Measurements from ENCODE around the gene RPS2. TPM values are rescaled to one million over a fixed set of nuclear protein-coding genes. Genes with fewer than 3 reads are reported as not detected.
"Not testable (repeated sequence)": the region's sequence is repeated elsewhere in the genome, so short reads cannot be mapped to it uniquely, and the experiment has no call there.

The RPS2 gene
- polyA plus RNA-seq, 1 of the 3 experiments (the other 2 are of a cell fraction) = 6,384 TPM

GRCh38 chr16:2013527-2013926, 48.9 kb upstream of the RPS2 start (continued):
- no peak for TF ChIP-seq IRF3 (IDR thresholded peaks at IDR 0.05; ENCODE audit: low read depth, low read length)
- TF ChIP-seq EZH2phosphoT487 (IDR thresholded peaks at IDR 0.05; ENCODE audit: borderline replicate concordance, low read depth) = no peak
- TF ChIP-seq MAX (IDR thresholded peaks at IDR 0.05; ENCODE audit: low read depth) = no peak
- no peak for TF ChIP-seq JUND (IDR thresholded peaks at IDR 0.05)
- TF ChIP-seq TCF12 (IDR thresholded peaks at IDR 0.05) = no peak
- TF ChIP-seq RXRA (IDR thresholded peaks at IDR 0.05; ENCODE audit: borderline replicate concordance, low read depth) = no peak
- TF ChIP-seq RAD21 (IDR thresholded peaks at IDR 0.05; ENCODE audit: low read length) = no peak
- TF ChIP-seq CTCF (IDR thresholded peaks at IDR 0.05) = no peak

- H3K9me3 ChIP-seq; H3F3A ChIP-seq (replicated peaks; ENCODE audit: insufficient read depth); H3K4me3 ChIP-seq (ENCODE audit: low read depth in 2 of 2, low read length in 1 of 2); H3K27me3 ChIP-seq (ENCODE audit: insufficient read depth); H2AFZ ChIP-seq (ENCODE audit: low read depth); H3K9me2 ChIP-seq; H3K36me3 ChIP-seq (replicated peaks in 1 of 2; ENCODE audit: control insufficient read depth in 1 of 2, insufficient read depth in 2 of 2, low read length in 1 of 2); H3K9ac ChIP-seq; H3K4me2 ChIP-seq; DNase-seq; H3K27ac ChIP-seq (ENCODE audit: low read depth in 2 of 2, low read length in 1 of 2): not testable (repeated sequence)
- ChIA-PET CTCF (interaction anchor here (1.0 to 2.4 kb wide), 3 partner anchors 8 to 11 kb away, joined by 5 to 13 read pairs (median 11); partner anchors contain the start of gene NPW), POLR2A (interaction anchor here (1.0 to 1.1 kb wide), 2 partner anchors 142 to 144 kb away, joined by 3 to 4 read pairs; partner anchors contain the start of gene TRAF7)
- Histone ChIP-seq H3K79me2 (ENCODE audit: insufficient read depth) (peaks cover 38% of the 10 kb centered on the region), H4K20me1 (ENCODE audit: insufficient read depth) (peaks cover 25% of the 10 kb centered on the region), H3K4me1 (ENCODE audit: control insufficient read depth in 1 of 2, insufficient read depth in 2 of 2, low read depth in 1 of 2, low read length in 1 of 2) (peaks cover 12 to 28% of the 10 kb centered on the region in 2 experiments; a peak in 3 of 4 replicates)
- 89% methylated on average over 9 of the region's 9 CpGs for WGBS (ENCODE audit: low lambda C conversion rate)
Measured at GRCh38 chr16:2011726-2012125, 47.1 kb upstream of the RPS2 start.

GRCh38 chr16:2009791-2010510, 45.3 kb upstream of the RPS2 start, which contains the start of gene ZNF598:
ZNF598 (minus strand) TSS chr16:2009821.
- peaks cover 56% of the 10 kb centered on the region for H3K79me2 ChIP-seq (ENCODE audit: insufficient read depth)
- H3K27ac ChIP-seq (ENCODE audit: low read depth in 2 of 2, low read length in 1 of 2) = peak within 1 kb of the TSS; percentile 81 to 87
- ChIA-PET POLR2A (no interaction called here), CTCF (interaction anchor here (1.1 kb wide), 1 partner anchor 12 kb away, joined by 3 read pairs; no protein-coding TSS in a partner anchor)
- H3K9ac ChIP-seq = peak within 1 kb of the TSS; percentile 95
- no peaks in the 10 kb centered on the region for H3K9me3 ChIP-seq
- H3K9me2 ChIP-seq = no peaks in the 10 kb centered on the region
- peaks cover 9% of the 10 kb centered on the region for H3F3A ChIP-seq (replicated peaks; ENCODE audit: insufficient read depth)
- H3K27me3 ChIP-seq (ENCODE audit: insufficient read depth) = no peaks in the 10 kb centered on the region
- H3K36me3 ChIP-seq (replicated peaks in 1 of 2; ENCODE audit: control insufficient read depth in 1 of 2, insufficient read depth in 2 of 2, low read length in 1 of 2) = peaks cover 0 to 6% of the 10 kb centered on the region in 2 experiments
- DNase-seq = peak; percentile 98
- H2AFZ ChIP-seq (ENCODE audit: low read depth) = peak within 1 kb of the TSS; percentile 77; the same call in 1 of the 2 replicates
- H3K4me3 ChIP-seq (ENCODE audit: low read depth in 2 of 2, low read length in 1 of 2) = peak within 1 kb of the TSS; percentile 90 to 91
- peaks cover 18 to 46% of the 10 kb centered on the region in 2 experiments; a peak in 3 of 4 replicates for H3K4me1 ChIP-seq (ENCODE audit: control insufficient read depth in 1 of 2, insufficient read depth in 2 of 2, low read depth in 1 of 2, low read length in 1 of 2)
- 9% methylated on average over 13 of the region's 52 CpGs for WGBS (ENCODE audit: low lambda C conversion rate)
- H3K4me2 ChIP-seq = peak within 1 kb of the TSS; percentile 97
- peaks cover 42% of the 10 kb centered on the region for H4K20me1 ChIP-seq (ENCODE audit: insufficient read depth)
- peak; percentile 59; the same call in 1 of the 2 replicates for TF ChIP-seq SIN3A (IDR thresholded peaks at IDR 0.05; ENCODE audit: borderline replicate concordance, low read depth, low read length)
- TF ChIP-seq MXI1 (IDR thresholded peaks at IDR 0.05; ENCODE audit: low read depth, low read length) = peak; percentile 89
- TF ChIP-seq CHD2 (IDR thresholded peaks at IDR 0.05; ENCODE audit: low read length, partially characterized antibody) = peak; percentile 53
- peak; percentile 80 for TF ChIP-seq TAF1 (IDR thresholded peaks at IDR 0.05; ENCODE audit: borderline replicate concordance, low read depth, low read length)
- peak; percentile 74 for TF ChIP-seq ELF1 (IDR thresholded peaks at IDR 0.05)
- TF ChIP-seq FOXJ3 (CRISPR knock-in tag; IDR thresholded peaks at IDR 0.05) = no peak; the same call in 1 of the 2 replicates
- no peak for TF ChIP-seq RXRA (IDR thresholded peaks at IDR 0.05; ENCODE audit: borderline replicate concordance, low read depth)
- no peak for TF ChIP-seq NFIC (IDR thresholded peaks at IDR 0.05; ENCODE audit: borderline replicate concordance)
- peak; percentile 31; the same call in 1 of the 2 replicates for TF ChIP-seq REST (IDR thresholded peaks at IDR 0.05; ENCODE audit: low read depth, low read length)
- peak; percentile 89 for TF ChIP-seq GABPA (IDR thresholded peaks at IDR 0.05; ENCODE audit: low read depth)
- TF ChIP-seq MAX (IDR thresholded peaks at IDR 0.05; ENCODE audit: low read depth) = peak; percentile 87; the same call in 1 of the 2 replicates
